Lower leg skin (tissue), 3 donors: ENCODE data around the gene PRR5.
"Not testable (repeated sequence)": the region's sequence is repeated elsewhere in the genome, so short reads cannot be mapped to it uniquely, and the experiment has no call there.

Experiments
- POLR2A ChIP-seq, 2 donors: fragments of 450-650 bp; IDR thresholded peaks; one replicate each; pipeline ENCODE4 v1.6.1; 2016 to 2017; ENCODE audit warnings: antibody characterized with exemption in 2 of 2, mild to moderate bottlenecking in 1 of 2, moderate library complexity in 1 of 2
- TF ChIP-seq, protein P1 (sequence below), 3 donors: fragments of 450-650 bp; IDR thresholded peaks; one replicate each; pipeline ENCODE4 v1.5.1; 2016; ENCODE audit warnings: antibody characterized with exemption in 3 of 3, mild to moderate bottlenecking in 3 of 3, moderate library complexity in 2 of 3

DNA sequence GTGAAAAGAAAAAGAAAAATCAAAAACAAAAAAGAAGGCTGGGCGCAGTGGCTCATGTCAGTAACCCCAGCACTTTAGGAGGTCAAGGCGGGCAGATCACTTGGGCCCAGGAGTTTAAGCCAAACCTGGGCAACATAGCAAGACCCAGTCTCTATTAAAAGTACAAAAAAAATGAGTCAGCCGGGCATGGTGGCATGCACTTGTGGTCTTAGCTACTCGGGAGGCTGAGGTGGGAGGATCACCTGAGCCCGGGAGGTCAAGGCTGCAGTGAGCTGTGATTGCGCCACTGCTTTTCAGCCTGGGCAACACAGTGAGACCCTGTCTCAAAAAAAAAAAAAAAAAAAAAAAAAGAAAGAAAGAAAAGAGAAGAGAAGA lies 26.0 kb upstream of the PRR5 start:
- TF ChIP-seq, protein P1, sequence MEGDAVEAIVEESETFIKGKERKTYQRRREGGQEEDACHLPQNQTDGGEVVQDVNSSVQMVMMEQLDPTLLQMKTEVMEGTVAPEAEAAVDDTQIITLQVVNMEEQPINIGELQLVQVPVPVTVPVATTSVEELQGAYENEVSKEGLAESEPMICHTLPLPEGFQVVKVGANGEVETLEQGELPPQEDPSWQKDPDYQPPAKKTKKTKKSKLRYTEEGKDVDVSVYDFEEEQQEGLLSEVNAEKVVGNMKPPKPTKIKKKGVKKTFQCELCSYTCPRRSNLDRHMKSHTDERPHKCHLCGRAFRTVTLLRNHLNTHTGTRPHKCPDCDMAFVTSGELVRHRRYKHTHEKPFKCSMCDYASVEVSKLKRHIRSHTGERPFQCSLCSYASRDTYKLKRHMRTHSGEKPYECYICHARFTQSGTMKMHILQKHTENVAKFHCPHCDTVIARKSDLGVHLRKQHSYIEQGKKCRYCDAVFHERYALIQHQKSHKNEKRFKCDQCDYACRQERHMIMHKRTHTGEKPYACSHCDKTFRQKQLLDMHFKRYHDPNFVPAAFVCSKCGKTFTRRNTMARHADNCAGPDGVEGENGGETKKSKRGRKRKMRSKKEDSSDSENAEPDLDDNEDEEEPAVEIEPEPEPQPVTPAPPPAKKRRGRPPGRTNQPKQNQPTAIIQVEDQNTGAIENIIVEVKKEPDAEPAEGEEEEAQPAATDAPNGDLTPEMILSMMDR (IDR thresholded peaks at IDR 0.05): not testable (repeated sequence)
- not testable (repeated sequence) for TF ChIP-seq POLR2A (IDR thresholded peaks at IDR 0.05)
